IMR-90 (cell line): ENCODE results near the gene DOCK9. TPM values are rescaled to one million over a fixed set of nuclear protein-coding genes. Genes with fewer than 3 reads are reported as not detected.

Source experiments
- ATAC-seq: fragments of 200-7000 bp; cut with Tn5 transposase; 2 replicates; pipeline ENCODE4 v1.9.1; 2020; ENCODE audit warnings: low read depth, mild to moderate bottlenecking, moderate library complexity
- BruUV-seq: library from RNA; stranded (reverse); fragments of 400-500 nt; replicated peaks from 2 replicates; lab custom pipeline; 2021; lab: Mats Ljungman, UMichigan
- CTCF ChIA-PET: fragments of 300-600 bp; formaldehyde crosslinking; extraction: SDS; loops from one replicate; lab custom pipeline; 2021; ENCODE audit warnings: antibody characterized with exemption; lab: Yijun Ruan, JAX
- POLR2A ChIA-PET: fragments of 300-600 bp; sonication (Branson Sonifier 250); formaldehyde crosslinking; loops from one replicate; lab custom pipeline; 2022; ENCODE audit warnings: antibody characterized with exemption; ENCODE audit not compliant: unreplicated experiment; lab: Charles Lee
- DNase-seq: peaks from one replicate; pipeline ENCODE4 v3.0.0; 2013
- H2AFZ ChIP-seq: replicated peaks from 2 replicates; pipeline ENCODE3; 2013; ENCODE audit warnings: low read length, mild to moderate bottlenecking; ENCODE audit not compliant: poor library complexity
- H2AK5ac ChIP-seq: 2 replicates; pipeline ENCODE4 v1.6.1; 2013; ENCODE audit warnings: low read depth, low read length, inconsistent platforms
- H2AK9ac ChIP-seq: replicated peaks from 2 replicates; pipeline ENCODE3; 2013; ENCODE audit warnings: mild to moderate bottlenecking, low read depth, low read length, moderate library complexity; ENCODE audit not compliant: poor library complexity
- H2BK120ac ChIP-seq: 2 replicates; pipeline ENCODE4 v1.6.1; 2013; ENCODE audit warnings: low read depth, low read length, inconsistent platforms
- H2BK15ac ChIP-seq: 3 replicates; pipeline ENCODE4 v1.6.1; 2013; ENCODE audit warnings: low read depth, low read length, inconsistent platforms
- H2BK20ac ChIP-seq: 2 replicates; pipeline ENCODE4 v1.6.1; 2013; ENCODE audit warnings: low read depth, mild to moderate bottlenecking, inconsistent platforms, low read length, moderate library complexity
- H2BK5ac ChIP-seq: 2 replicates; pipeline ENCODE4 v1.6.1; 2013; ENCODE audit warnings: mild to moderate bottlenecking, low read depth, low read length, inconsistent platforms; ENCODE audit not compliant: poor library complexity, severe bottlenecking
- H3K14ac ChIP-seq: replicated peaks from 2 replicates; pipeline ENCODE4 v1.6.1; 2013; ENCODE audit warnings: low read depth, low read length, inconsistent platforms
- H3K18ac ChIP-seq: 2 replicates; pipeline ENCODE4 v1.6.1; 2013; ENCODE audit warnings: low read depth, low read length, control low read depth
- H3K23ac ChIP-seq: 2 replicates; pipeline ENCODE4 v1.6.1; 2013; ENCODE audit warnings: low read depth, low read length, inconsistent platforms
- H3K27ac ChIP-seq: 2 replicates; pipeline ENCODE4 v1.5.1; 2013; ENCODE audit warnings: mild to moderate bottlenecking, control low read depth, low read length; ENCODE audit not compliant: insufficient read depth
- H3K27me3 ChIP-seq: 2 replicates; pipeline ENCODE4 v1.6.1; 2013; ENCODE audit warnings: low read length; ENCODE audit not compliant: control insufficient read depth, insufficient read depth
- H3K36me3 ChIP-seq: 2 replicates; pipeline ENCODE4 v1.6.1; 2013; ENCODE audit warnings: low read length, mixed read lengths; ENCODE audit not compliant: control insufficient read depth, insufficient read depth
- H3K4ac ChIP-seq: 2 replicates; pipeline ENCODE4 v1.6.1; 2013; ENCODE audit warnings: low read depth, low read length, inconsistent platforms
- H3K4me1 ChIP-seq: 2 replicates; pipeline ENCODE4 v1.6.1; 2013; ENCODE audit warnings: low read length, mixed read lengths; ENCODE audit not compliant: control insufficient read depth, insufficient read depth
- H3K4me2 ChIP-seq: 2 replicates; pipeline ENCODE4 v1.6.1; 2013; ENCODE audit warnings: low read depth, mild to moderate bottlenecking, control low read depth, low read length, moderate library complexity
- H3K4me3 ChIP-seq: 2 replicates; pipeline ENCODE4 v1.5.1; 2013; ENCODE audit warnings: low read depth, mild to moderate bottlenecking, control low read depth, low read length, moderate library complexity; ENCODE audit not compliant: insufficient read depth
- H3K56ac ChIP-seq: 2 replicates; pipeline ENCODE4 v1.6.1; 2013; ENCODE audit warnings: low read length, inconsistent platforms; ENCODE audit not compliant: insufficient read depth; ENCODE audit errors: extremely low read depth
- H3K79me1 ChIP-seq, 2 experiments: 2 replicates each; pipeline ENCODE4 v1.6.1; 2013; ENCODE audit warnings: low read length in 2 of 2, inconsistent platforms in 1 of 2, low read depth in 1 of 2
- H3K9ac ChIP-seq: 2 replicates; pipeline ENCODE4 v1.6.1; 2013; ENCODE audit warnings: low read depth, low read length, control low read depth
- H3K9me1 ChIP-seq: 2 replicates; pipeline ENCODE4 v1.6.1; 2013; ENCODE audit warnings: low read length, inconsistent platforms; ENCODE audit not compliant: insufficient read depth
- H3K9me3 ChIP-seq: 2 replicates; pipeline ENCODE4 v1.6.1; 2013; ENCODE audit warnings: low read length; ENCODE audit not compliant: control insufficient read depth, insufficient read depth
- H4K20me1 ChIP-seq: 2 replicates; pipeline ENCODE4 v1.6.1; 2013; ENCODE audit warnings: low read length, inconsistent platforms; ENCODE audit not compliant: insufficient read depth
- H4K5ac ChIP-seq: 2 replicates; pipeline ENCODE4 v1.6.1; 2013; ENCODE audit warnings: mild to moderate bottlenecking, low read depth, low read length, control low read depth
- H4K8ac ChIP-seq, 2 experiments: 2 replicates each; pipeline ENCODE4 v1.6.1; 2013; ENCODE audit warnings: low read depth in 2 of 2, low read length in 2 of 2, control low read depth in 1 of 2, inconsistent platforms in 1 of 2
- H4K91ac ChIP-seq: 2 replicates; pipeline ENCODE4 v1.6.1; 2013; ENCODE audit warnings: low read depth, low read length, inconsistent platforms; ENCODE audit not compliant: insufficient read depth
- BHLHE40 ChIP-seq: fragments of 150-350 bp; IDR thresholded peaks from 2 replicates; pipeline ENCODE4 v1.6.1; 2016; ENCODE audit warnings: mild to moderate bottlenecking, low read depth, low read length
- CEBPB ChIP-seq: IDR thresholded peaks from 2 replicates; pipeline ENCODE4 v1.6.1; 2012; ENCODE audit warnings: low read depth, low read length, improper control_type of control experiment
- CHD1 ChIP-seq: IDR thresholded peaks from 2 replicates; pipeline ENCODE4 v1.6.1; 2012; ENCODE audit warnings: low read depth, low read length, improper control_type of control experiment
- CTCF ChIP-seq: conservative IDR thresholded peaks from 2 replicates; pipeline ENCODE4 v1.5.1; 2012; ENCODE audit warnings: mild to moderate bottlenecking, low read depth, low read length, improper control_type of control experiment
- ELK1 ChIP-seq: fragments of 150-350 bp; IDR thresholded peaks from 2 replicates; pipeline ENCODE4 v1.6.1; 2016; ENCODE audit warnings: low read depth, mild to moderate bottlenecking, low read length, moderate library complexity, borderline replicate concordance
- FOS ChIP-seq: fragments of 150-350 bp; IDR thresholded peaks from 2 replicates; pipeline ENCODE4 v1.6.1; 2016; ENCODE audit warnings: low read depth, low read length
- MAFK ChIP-seq: IDR thresholded peaks from 2 replicates; pipeline ENCODE4 v1.6.1; 2012; ENCODE audit warnings: low read depth, low read length, improper control_type of control experiment
- MAZ ChIP-seq: IDR thresholded peaks from 2 replicates; pipeline ENCODE4 v1.6.1; 2012; ENCODE audit warnings: low read depth, mild to moderate bottlenecking, low read length, improper control_type of control experiment, moderate library complexity, borderline replicate concordance
- MXI1 ChIP-seq: IDR thresholded peaks from 2 replicates; pipeline ENCODE4 v1.6.1; 2012; ENCODE audit warnings: low read depth, mild to moderate bottlenecking, low read length, moderate library complexity, borderline replicate concordance
- NFE2L2 ChIP-seq: fragments of 150-350 bp; IDR thresholded peaks from 2 replicates; pipeline ENCODE4 v1.6.1; 2016; ENCODE audit warnings: low read depth, mild to moderate bottlenecking, low read length
- POLR2A ChIP-seq: IDR thresholded peaks from 2 replicates; pipeline ENCODE4 v1.6.1; 2012; ENCODE audit warnings: mild to moderate bottlenecking, low read depth, low read length
- RAD21 ChIP-seq: IDR thresholded peaks from 2 replicates; pipeline ENCODE4 v1.6.1; 2012; ENCODE audit warnings: low read length, improper control_type of control experiment
- RCOR1 ChIP-seq: IDR thresholded peaks from 2 replicates; pipeline ENCODE4 v1.6.1; 2012; ENCODE audit warnings: mild to moderate bottlenecking, low read length, improper control_type of control experiment; ENCODE audit not compliant: insufficient replicate concordance
- RFX5 ChIP-seq: IDR thresholded peaks from 2 replicates; pipeline ENCODE4 v1.8.0; 2012; ENCODE audit warnings: low read depth, mild to moderate bottlenecking, low read length, moderate library complexity
- SMC3 ChIP-seq: fragments of 150-350 bp; IDR thresholded peaks from 2 replicates; pipeline ENCODE4 v1.6.1; 2016; ENCODE audit warnings: low read depth, mild to moderate bottlenecking, antibody characterized with exemption, low read length, moderate library complexity
- USF2 ChIP-seq: fragments of 150-350 bp; IDR thresholded peaks from 2 replicates; pipeline ENCODE4 v1.6.1; 2017; ENCODE audit warnings: mild to moderate bottlenecking, antibody characterized with exemption, low read length, low read depth
- WGBS, 2 experiments: methylation state at CpG; one replicate each; pipeline versions ENCODE4 v1.1.5 to v1.1.7; 2013; ENCODE audit warnings: missing lambda C conversion rate in 2 of 2; ENCODE audit not compliant: insufficient read length in 1 of 2; ENCODE audit errors: extremely low coverage in 2 of 2; 5-methylcytosine and 5-hydroxymethylcytosine counted together
- dilution Hi-C: fragments of 300-500 bp; cut with HindIII; formaldehyde crosslinking; loops from one replicate; pipeline ENCODE4 v1.14.3; 2018; ENCODE audit warnings: low sequenced_read_pairs; ENCODE audit not compliant: unreplicated experiment
- in situ Hi-C: fragments of 300-500 bp; cut with MboI; formaldehyde crosslinking; loops from 3 replicates; pipeline ENCODE4 v1.14.3; 2019; ENCODE audit warnings: low sequenced_read_pairs, inconsistent platforms, mixed read lengths
- intact Hi-C: fragments of 100-400 bp; cut with micrococcal nuclease; formaldehyde crosslinking; loops from 2 replicates; pipeline ENCODE4 v1.10.0; 2022
- polyA plus RNA-seq, 3 experiments: library from polyadenylated mRNA; depleted of rRNA; stranded (reverse); fragments of >200 nt; gene quantifications; 2 replicates each; pipeline ENCODE4 v1.2.3, GENCODE V29; 2012; ENCODE audit warnings: low replicate concordance in 1 of 3
- total RNA-seq: library from RNA; depleted of rRNA; stranded (reverse); fragments of >200 nt; gene quantifications from 2 replicates; pipeline ENCODE4 v1.2.3, GENCODE V29; 2012

The DOCK9 gene
- total and polyA plus RNA-seq, 2 of the 4 experiments (the other 2 are of a cell fraction) = 4.8 to 7.2 TPM

- Histone ChIP-seq H4K8ac (no peak overlapping the region), H2BK120ac (no peak overlapping the region), H3K4me1 (no peaks in the 10 kb centered on the region), H3K36me3 (peaks cover 2% of the 10 kb centered on the region; the same call in 1 of the 2 replicates), H2AK9ac (no peak overlapping the region), H3K27ac (no peak overlapping the region), H2BK5ac (no peak overlapping the region), H3K23ac (no peak overlapping the region), H3K9me1 (peaks cover 6% of the 10 kb centered on the region; the same call in 1 of the 2 replicates), H4K91ac (no peak overlapping the region), H3K4me2 (no peak overlapping the region), H3K14ac (no peak overlapping the region), H2AFZ (no peak overlapping the region), H4K5ac (no peak overlapping the region), H3K79me1 (no peaks in the 10 kb centered on the region), H4K20me1 (no peaks in the 10 kb centered on the region), H3K9me3 (peaks cover 3% of the 10 kb centered on the region), H3K27me3 (no peaks in the 10 kb centered on the region), H3K4ac (no peak overlapping the region), H3K18ac (no peak overlapping the region), H2BK15ac (no peak overlapping the region), H3K9ac (no peak overlapping the region), H2AK5ac (no peak overlapping the region), H3K4me3 (no peak overlapping the region), H2BK20ac (no peak overlapping the region), H3K56ac (no peak overlapping the region)
- intact Hi-C loops = no loop called here
- DNase-seq (no peak), ATAC-seq (no peak)
- in situ Hi-C loops = no loop called here
- CTCF ChIA-PET = no interaction called here
- TF ChIP-seq POLR2A = no peak
- TF ChIP-seq NFE2L2 = no peak
- no peak for TF ChIP-seq RFX5
- no peak for TF ChIP-seq MAFK
- TF ChIP-seq CHD1 = no peak
- TF ChIP-seq USF2 = no peak
- no peak for TF ChIP-seq SMC3
- TF ChIP-seq CTCF = no peak
- no peak for TF ChIP-seq ELK1
- no peak for TF ChIP-seq MXI1
- no peak for TF ChIP-seq MAZ
- no peak for TF ChIP-seq RAD21
- no peak for TF ChIP-seq CEBPB
- no peak for TF ChIP-seq FOS
- no peak for TF ChIP-seq RCOR1
- no peak for TF ChIP-seq BHLHE40
- POLR2A ChIA-PET = interaction anchor here (0.5 kb wide), 1 partner anchor 192 kb away, joined by 4 read pairs; no protein-coding TSS in a partner anchor
- BruUV-seq = no TSS peak
- no CpG with 5 or more reads among the region's 1 CpG for WGBS, 2 experiments
- dilution Hi-C loops = no loop called here
Measured at GRCh38 chr13:98875146-98875729, 102.6 kb downstream of the DOCK9 start.
